SK-N-SH treated with all-trans-retinoic acid at 6 μM for 48 hours (cell line): ENCODE measurements around the gene ITPR2.

Experiments
- CSDC2 ChIP-seq: fragments of 250-450 bp; sonication (Bioruptor Pico); IDR thresholded peaks from 2 replicates; pipeline ENCODE4 v1.5.0; 2020; ENCODE audit warnings: mild to moderate bottlenecking, moderate library complexity
- ISL1 ChIP-seq: fragments of 250-450 bp; sonication (Bioruptor Pico); IDR thresholded peaks from 2 replicates; pipeline ENCODE4 v2.1.2; 2022; ENCODE audit warnings: mild to moderate bottlenecking, moderate library complexity
- RARB ChIP-seq: fragments of 250-450 bp; sonication (Bioruptor Pico); IDR thresholded peaks from 2 replicates; pipeline ENCODE4 v1.8.0; 2021; ENCODE audit warnings: mild to moderate bottlenecking, moderate library complexity
- ZFP3 ChIP-seq: fragments of 250-450 bp; sonication (Bioruptor Pico); IDR thresholded peaks from 2 replicates; pipeline ENCODE4 v1.5.0; 2020; ENCODE audit warnings: mild to moderate bottlenecking, moderate library complexity
- ZNF565 ChIP-seq: fragments of 450-650 bp; formaldehyde crosslinking; conservative IDR thresholded peaks from 2 replicates; pipeline ENCODE4 v1.5.0; 2020; ENCODE audit warnings: low read depth, mild to moderate bottlenecking, moderate library complexity
- TF ChIP-seq, protein P1 (sequence below): fragments of 250-450 bp; sonication (Bioruptor Pico); IDR thresholded peaks from 2 replicates; pipeline ENCODE4 v1.8.0; 2021; ENCODE audit warnings: low read depth, mild to moderate bottlenecking, moderate library complexity, borderline replicate concordance
- TF ChIP-seq, protein P2 (sequence below): fragments of 250-450 bp; sonication (Bioruptor Pico); IDR thresholded peaks from 2 replicates; pipeline ENCODE4 v1.5.1; 2020; ENCODE audit warnings: low read depth, mild to moderate bottlenecking, moderate library complexity
- TF ChIP-seq, protein P3 (sequence below): fragments of 250-450 bp; sonication (Bioruptor Pico); IDR thresholded peaks from 2 replicates; pipeline ENCODE4 v1.5.1; 2021; ENCODE audit warnings: mild to moderate bottlenecking, moderate library complexity
- TF ChIP-seq, protein P4 (sequence below): fragments of 250-450 bp; sonication (Bioruptor Pico); IDR thresholded peaks from 2 replicates; pipeline ENCODE4 v1.8.0; 2020; ENCODE audit warnings: mild to moderate bottlenecking, moderate library complexity, borderline replicate concordance

DNA sequence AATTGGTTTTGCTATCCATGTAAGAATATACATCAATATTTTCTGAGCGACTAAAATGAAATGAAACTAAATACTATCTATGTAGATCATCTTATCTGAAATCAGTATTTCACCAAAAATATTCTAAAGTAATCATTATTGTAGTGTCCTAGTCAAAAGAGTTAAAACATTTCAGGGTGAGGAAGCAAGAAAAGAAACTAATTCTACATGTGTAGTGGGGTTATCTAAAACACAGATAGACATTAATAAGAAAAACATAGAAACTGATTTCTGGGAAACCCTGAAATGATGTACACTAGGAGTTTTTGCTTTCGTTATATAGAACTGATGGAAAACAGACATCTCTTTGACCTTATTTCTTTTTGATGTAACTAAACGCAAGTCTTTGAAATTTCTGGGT is 379.7 kb downstream of the ITPR2 start:
- TF ChIP-seq ISL1 (CRISPR knock-in tag) = no peak
- no peak for TF ChIP-seq RARB
- TF ChIP-seq, protein P1, sequence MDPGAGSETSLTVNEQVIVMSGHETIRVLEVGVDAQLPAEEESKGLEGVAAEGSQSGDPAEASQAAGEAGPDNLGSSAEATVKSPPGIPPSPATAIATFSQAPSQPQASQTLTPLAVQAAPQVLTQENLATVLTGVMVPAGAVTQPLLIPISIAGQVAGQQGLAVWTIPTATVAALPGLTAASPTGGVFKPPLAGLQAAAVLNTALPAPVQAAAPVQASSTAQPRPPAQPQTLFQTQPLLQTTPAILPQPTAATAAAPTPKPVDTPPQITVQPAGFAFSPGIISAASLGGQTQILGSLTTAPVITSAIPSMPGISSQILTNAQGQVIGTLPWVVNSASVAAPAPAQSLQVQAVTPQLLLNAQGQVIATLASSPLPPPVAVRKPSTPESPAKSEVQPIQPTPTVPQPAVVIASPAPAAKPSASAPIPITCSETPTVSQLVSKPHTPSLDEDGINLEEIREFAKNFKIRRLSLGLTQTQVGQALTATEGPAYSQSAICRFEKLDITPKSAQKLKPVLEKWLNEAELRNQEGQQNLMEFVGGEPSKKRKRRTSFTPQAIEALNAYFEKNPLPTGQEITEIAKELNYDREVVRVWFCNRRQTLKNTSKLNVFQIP = no peak
- TF ChIP-seq, protein P2, sequence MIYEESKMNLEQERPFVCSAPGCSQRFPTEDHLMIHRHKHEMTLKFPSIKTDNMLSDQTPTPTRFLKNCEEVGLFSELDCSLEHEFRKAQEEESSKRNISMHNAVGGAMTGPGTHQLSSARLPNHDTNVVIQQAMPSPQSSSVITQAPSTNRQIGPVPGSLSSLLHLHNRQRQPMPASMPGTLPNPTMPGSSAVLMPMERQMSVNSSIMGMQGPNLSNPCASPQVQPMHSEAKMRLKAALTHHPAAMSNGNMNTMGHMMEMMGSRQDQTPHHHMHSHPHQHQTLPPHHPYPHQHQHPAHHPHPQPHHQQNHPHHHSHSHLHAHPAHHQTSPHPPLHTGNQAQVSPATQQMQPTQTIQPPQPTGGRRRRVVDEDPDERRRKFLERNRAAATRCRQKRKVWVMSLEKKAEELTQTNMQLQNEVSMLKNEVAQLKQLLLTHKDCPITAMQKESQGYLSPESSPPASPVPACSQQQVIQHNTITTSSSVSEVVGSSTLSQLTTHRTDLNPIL (CRISPR knock-in tag) = no peak
- no peak for TF ChIP-seq ZNF565 (CRISPR knock-in tag)
- TF ChIP-seq ZFP3 (CRISPR knock-in tag) = no peak
- TF ChIP-seq, protein P3, sequence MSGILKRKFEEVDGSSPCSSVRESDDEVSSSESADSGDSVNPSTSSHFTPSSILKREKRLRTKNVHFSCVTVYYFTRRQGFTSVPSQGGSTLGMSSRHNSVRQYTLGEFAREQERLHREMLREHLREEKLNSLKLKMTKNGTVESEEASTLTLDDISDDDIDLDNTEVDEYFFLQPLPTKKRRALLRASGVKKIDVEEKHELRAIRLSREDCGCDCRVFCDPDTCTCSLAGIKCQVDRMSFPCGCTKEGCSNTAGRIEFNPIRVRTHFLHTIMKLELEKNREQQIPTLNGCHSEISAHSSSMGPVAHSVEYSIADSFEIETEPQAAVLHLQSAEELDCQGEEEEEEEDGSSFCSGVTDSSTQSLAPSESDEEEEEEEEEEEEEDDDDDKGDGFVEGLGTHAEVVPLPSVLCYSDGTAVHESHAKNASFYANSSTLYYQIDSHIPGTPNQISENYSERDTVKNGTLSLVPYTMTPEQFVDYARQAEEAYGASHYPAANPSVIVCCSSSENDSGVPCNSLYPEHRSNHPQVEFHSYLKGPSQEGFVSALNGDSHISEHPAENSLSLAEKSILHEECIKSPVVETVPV = no peak
- TF ChIP-seq, protein P4, sequence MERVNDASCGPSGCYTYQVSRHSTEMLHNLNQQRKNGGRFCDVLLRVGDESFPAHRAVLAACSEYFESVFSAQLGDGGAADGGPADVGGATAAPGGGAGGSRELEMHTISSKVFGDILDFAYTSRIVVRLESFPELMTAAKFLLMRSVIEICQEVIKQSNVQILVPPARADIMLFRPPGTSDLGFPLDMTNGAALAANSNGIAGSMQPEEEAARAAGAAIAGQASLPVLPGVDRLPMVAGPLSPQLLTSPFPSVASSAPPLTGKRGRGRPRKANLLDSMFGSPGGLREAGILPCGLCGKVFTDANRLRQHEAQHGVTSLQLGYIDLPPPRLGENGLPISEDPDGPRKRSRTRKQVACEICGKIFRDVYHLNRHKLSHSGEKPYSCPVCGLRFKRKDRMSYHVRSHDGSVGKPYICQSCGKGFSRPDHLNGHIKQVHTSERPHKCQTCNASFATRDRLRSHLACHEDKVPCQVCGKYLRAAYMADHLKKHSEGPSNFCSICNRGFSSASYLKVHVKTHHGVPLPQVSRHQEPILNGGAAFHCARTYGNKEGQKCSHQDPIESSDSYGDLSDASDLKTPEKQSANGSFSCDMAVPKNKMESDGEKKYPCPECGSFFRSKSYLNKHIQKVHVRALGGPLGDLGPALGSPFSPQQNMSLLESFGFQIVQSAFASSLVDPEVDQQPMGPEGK (CRISPR knock-in tag) = no peak
- no peak for TF ChIP-seq CSDC2 (CRISPR knock-in tag)
